Esophagus mucosa (tissue), 1 donor: ENCODE measurements around the gene CD151. TPM values are rescaled to one million over a fixed set of nuclear protein-coding genes. Genes with fewer than 3 reads are reported as not detected.
A peak's percentile ranks its signal among the peaks of the same experiment; 100 is the strongest.

Experiments used
- ATAC-seq: fragments of 200-7000 bp; cut with Tn5 transposase; one replicate; pipeline ENCODE4 v1.9.1; 2020
- total RNA-seq: library from RNA; stranded (reverse); gene quantifications from one replicate; pipeline ENCODE4 v1.2.4, GENCODE V29; 2023
- donor health status: DM: yes; HTN: yes; CAD: no.

The CD151 gene
- total RNA-seq, 1 donor from 2014 or later, result 109 TPM

- no peak for ATAC-seq
Measured at GRCh38 chr11:815675-816432, 16.9 kb upstream of the CD151 start.

- ATAC-seq, result no peak
Measured at GRCh38 chr11:816433-816779, 16.3 kb upstream of the CD151 start.

GRCh38 chr11:818396-819128 lies 14.2 kb upstream of the CD151 start, which contains the start of gene PNPLA2:
PNPLA2 (plus strand) TSS chr11:818914; CDS start chr11:819719, 805 bp downstream.
- peak; percentile 39 for ATAC-seq

- peak; percentile 85 for ATAC-seq
Measured at GRCh38 chr11:819129-819931, 13.4 kb upstream of the CD151 start.

- ATAC-seq, result peak; percentile 60
Measured at GRCh38 chr11:819943-820649, 12.7 kb upstream of the CD151 start.

- peak; percentile 27 for ATAC-seq
Measured at GRCh38 chr11:820655-821511, 11.9 kb upstream of the CD151 start.

- no peak for ATAC-seq
Measured at GRCh38 chr11:821512-822371, 11.0 kb upstream of the CD151 start.

GRCh38 chr11:823441-824291 lies 9.1 kb upstream of the CD151 start:
- ATAC-seq, result no peak

- ATAC-seq, result no peak
Measured at GRCh38 chr11:824292-824880, 8.4 kb upstream of the CD151 start.

GRCh38 chr11:824942-825341 lies 7.8 kb upstream of the CD151 start:
- no peak for ATAC-seq

GRCh38 chr11:825366-826226 lies 7.2 kb upstream of the CD151 start:
- ATAC-seq, result no peak

- no peak for ATAC-seq
Measured at GRCh38 chr11:826227-826621, 6.5 kb upstream of the CD151 start.

- no peak for ATAC-seq
Measured at GRCh38 chr11:826836-827145, 6.0 kb upstream of the CD151 start.

GRCh38 chr11:827146-827896 lies 5.4 kb upstream of the CD151 start:
- ATAC-seq, result peak; percentile 1

- ATAC-seq, result no peak
Measured at GRCh38 chr11:827897-828192, 4.9 kb upstream of the CD151 start, which contains the start of gene CRACR2B. CRACR2B (plus strand) TSS chr11:827919; CDS start chr11:828608, 689 bp downstream.

GRCh38 chr11:828506-829175 lies 4.1 kb upstream of the CD151 start:
- ATAC-seq, result no peak
